HCT116 (cell line): ENCODE results near the gene ITPR2. TPM values are rescaled to one million over a fixed set of nuclear protein-coding genes. Genes with fewer than 3 reads are reported as not detected.

Experiments
- ATAC-seq: fragments of 200-7000 bp; cut with Tn5 transposase; 2 replicates; pipeline ENCODE4 v1.9.1; 2020; ENCODE audit warnings: mild to moderate bottlenecking, moderate library complexity
- BruUV-seq: library from RNA; stranded (reverse); fragments of 400-500 nt; replicated peaks from 2 replicates; lab custom pipeline; 2021; lab: Mats Ljungman, UMichigan
- CTCF ChIA-PET: fragments of 300-600 bp; sonication (Branson Sonifier 250); formaldehyde crosslinking; loops from one replicate; lab custom pipeline; 2021; ENCODE audit warnings: antibody characterized with exemption; lab: Charles Lee
- POLR2A ChIA-PET: fragments of 300-600, 350-600 bp; sonication (Branson Sonifier 250); formaldehyde crosslinking; loops from one replicate; lab custom pipeline; 2021; ENCODE audit warnings: antibody characterized with exemption; lab: Charles Lee
- RAD21 ChIA-PET, 2 experiments: fragments of 300-600 bp; sonication (Branson Sonifier 250); formaldehyde crosslinking; loops; one replicate each; lab custom pipeline; 2023; ENCODE audit warnings: low total read pairs in 2 of 2; ENCODE audit not compliant: uncharacterized antibody in 2 of 2, unreplicated experiment in 2 of 2, low non-redundant PET in 1 of 2; lab: Charles Lee
- DNase-seq: peaks from one replicate; pipeline ENCODE4 v3.0.0-alpha.2; 2010; ENCODE audit warnings: low read depth, low spot score
- H2AFZ ChIP-seq: fragments of 200-600 bp; shearing (Covaris generic), sonication (generic); 2 replicates; pipeline ENCODE4 v1.6.1; 2017; ENCODE audit warnings: low read depth, mixed run types, mixed read lengths, antibody characterized with exemption, low read length; ENCODE audit not compliant: poor library complexity, severe bottlenecking
- H3K27ac ChIP-seq: 2 replicates; pipeline ENCODE4 v1.5.1; 2012; ENCODE audit warnings: low read depth, low read length
- H3K27me3 ChIP-seq: fragments of 200-600 bp; sonication (generic); 2 replicates; pipeline ENCODE4 v1.6.1; 2016; ENCODE audit warnings: mixed run types, low read length, mixed read lengths; ENCODE audit not compliant: insufficient read depth
- H3K36me3 ChIP-seq, 2 experiments: fragments of 200-500 bp in 1 of 2; fragments of 200-600 bp in 1 of 2; sonication (Bioruptor generic) in 1 of 2; sonication (generic) in 1 of 2; 2 replicates each; pipeline versions ENCODE4 v1.5.1 to v1.6.1; 2014 to 2016; ENCODE audit warnings: low read length in 2 of 2, inconsistent platforms in 1 of 2, mixed read lengths in 1 of 2, mixed run types in 1 of 2; ENCODE audit not compliant: insufficient read depth in 2 of 2, control insufficient read depth in 1 of 2
- H3K4me1 ChIP-seq, 2 experiments: fragments of 200-600 bp in 1 of 2; sonication (generic) in 1 of 2; 2 replicates each; pipeline versions ENCODE4 v1.5.1 to v1.6.1; 2012 to 2017; ENCODE audit warnings: low read length in 2 of 2, inconsistent platforms in 1 of 2, mild to moderate bottlenecking in 1 of 2, mixed read lengths in 1 of 2, mixed run types in 1 of 2, moderate library complexity in 1 of 2; ENCODE audit not compliant: insufficient read depth in 2 of 2, control insufficient read depth in 1 of 2
- H3K4me2 ChIP-seq: fragments of 200-600 bp; sonication (generic); 2 replicates; pipeline ENCODE4 v1.6.1; 2017; ENCODE audit warnings: mixed run types, low read length, mixed read lengths
- H3K4me3 ChIP-seq, 2 experiments: fragments of 200-600 bp in 1 of 2; sonication (generic) in 1 of 2; replicated peaks in 1 of 2; 2 replicates each; pipeline ENCODE4 v1.5.1; 2011 to 2016; ENCODE audit warnings: low read length in 2 of 2, control low read depth in 1 of 2, low read depth in 1 of 2, mild to moderate bottlenecking in 1 of 2, mixed read lengths in 1 of 2, mixed run types in 1 of 2
- H3K79me2 ChIP-seq: fragments of 200-600 bp; sonication (generic); 2 replicates; pipeline ENCODE4 v1.6.1; 2017; ENCODE audit warnings: mild to moderate bottlenecking, mixed run types, low read length, moderate library complexity, mixed read lengths; ENCODE audit not compliant: insufficient read depth
- H3K9ac ChIP-seq: fragments of 200-600 bp; sonication (generic); 2 replicates; pipeline ENCODE4 v1.6.1; 2016; ENCODE audit warnings: low read length, mixed read lengths
- H3K9me2 ChIP-seq: fragments of 200-600 bp; sonication (generic), shearing (Covaris generic); 2 replicates; pipeline ENCODE4 v1.6.1; 2017; ENCODE audit warnings: mixed run types, mild to moderate bottlenecking, moderate library complexity; ENCODE audit not compliant: insufficient read depth
- H3K9me3 ChIP-seq, 2 experiments: fragments of 200-500 bp in 1 of 2; fragments of 200-600 bp in 1 of 2; sonication (Bioruptor generic) in 1 of 2; sonication (generic) in 1 of 2; 2 replicates each; pipeline ENCODE4 v1.6.1; 2014 to 2017; ENCODE audit warnings: low read length in 2 of 2, mixed read lengths in 2 of 2, inconsistent platforms in 1 of 2, low read depth in 1 of 2, mild to moderate bottlenecking in 1 of 2, mixed run types in 1 of 2, moderate library complexity in 1 of 2; ENCODE audit not compliant: control insufficient read depth in 1 of 2, insufficient read depth in 1 of 2
- H4K20me1 ChIP-seq: fragments of 200-600 bp; sonication (generic), shearing (Covaris generic); 2 replicates; pipeline ENCODE4 v1.6.1; 2017; ENCODE audit warnings: mixed run types, mild to moderate bottlenecking, moderate library complexity; ENCODE audit not compliant: insufficient read depth
- CEBPB ChIP-seq: IDR thresholded peaks from 2 replicates; pipeline ENCODE4 v1.6.1; 2012; ENCODE audit warnings: low read depth
- CTCF ChIP-seq, 3 experiments: fragments of 200-600 bp in 1 of 3; sonication (generic) in 1 of 3; IDR thresholded peaks in 2 of 3; conservative IDR thresholded peaks in 1 of 3; 2 replicates each; pipeline ENCODE4 v1.5.1; 2012 to 2017; ENCODE audit warnings: low read depth in 2 of 3, low read length in 2 of 3, antibody characterized with exemption in 1 of 3, borderline replicate concordance in 1 of 3, control low read depth in 1 of 3, mild to moderate bottlenecking in 1 of 3, mixed read lengths in 1 of 3, mixed run types in 1 of 3, moderate library complexity in 1 of 3; ENCODE audit not compliant: insufficient read depth in 1 of 3
- EZH2 ChIP-seq: fragments of 200-600 bp; sonication (generic); IDR thresholded peaks from 2 replicates; pipeline ENCODE4 v1.6.1; 2017; ENCODE audit warnings: antibody characterized with exemption, mixed run types
- FOSL1 ChIP-seq: IDR thresholded peaks from 2 replicates; pipeline ENCODE4 v1.6.1; 2012; ENCODE audit warnings: low read depth
- JUND ChIP-seq: IDR thresholded peaks from 2 replicates; pipeline ENCODE4 v1.6.1; 2012
- POLR2A ChIP-seq: IDR thresholded peaks from 2 replicates; pipeline ENCODE4 v1.7.0; 2011; ENCODE audit warnings: borderline replicate concordance; ENCODE audit not compliant: insufficient read depth, insufficient read length; ENCODE audit errors: extremely low read depth
- RAD21 ChIP-seq: IDR thresholded peaks from 2 replicates; pipeline ENCODE4 v1.6.1; 2012; ENCODE audit warnings: low read depth, mild to moderate bottlenecking
- SIN3A ChIP-seq: IDR thresholded peaks from 2 replicates; pipeline ENCODE4 v1.6.1; 2012; ENCODE audit warnings: low read depth
- TCF7L2 ChIP-seq: IDR thresholded peaks from 2 replicates; pipeline ENCODE4 v1.7.0; 2011; ENCODE audit warnings: borderline replicate concordance, inconsistent platforms; ENCODE audit not compliant: insufficient read depth, insufficient read length; ENCODE audit errors: extremely low read depth
- YY1 ChIP-seq: IDR thresholded peaks from 2 replicates; pipeline ENCODE4 v1.6.1; 2011; ENCODE audit warnings: low read length, low read depth, moderate library complexity, mild to moderate bottlenecking; ENCODE audit not compliant: insufficient replicate concordance; ENCODE audit errors: extremely low read depth
- ZBTB33 ChIP-seq: IDR thresholded peaks from 2 replicates; pipeline ENCODE4 v1.6.1; 2011; ENCODE audit warnings: mild to moderate bottlenecking, low read length, moderate library complexity; ENCODE audit not compliant: insufficient replicate concordance; ENCODE audit errors: extremely low read depth
- ZFX ChIP-seq: fragments of 450-650 bp; IDR thresholded peaks from 2 replicates; pipeline ENCODE4 v1.6.1; 2017
- ZNF274 ChIP-seq: fragments of 200-500 bp; sonication (Bioruptor generic); IDR thresholded peaks from 2 replicates; pipeline ENCODE4 v1.6.1; 2014; ENCODE audit warnings: mild to moderate bottlenecking, low read depth, low read length, inconsistent platforms
- intact Hi-C: fragments of 100-400 bp; cut with micrococcal nuclease; formaldehyde crosslinking; loops from 2 replicates; pipeline ENCODE4 v1.10.0; 2022
- total RNA-seq: library from RNA; stranded (reverse); gene quantifications from one replicate; pipeline ENCODE4 v1.2.1, GENCODE V29; 2021; ENCODE audit not compliant: unreplicated experiment
- TF ChIP-seq, protein P1 (sequence below): IDR thresholded peaks from 2 replicates; pipeline ENCODE4 v1.6.1; 2012
- TF ChIP-seq, protein P2 (sequence below): IDR thresholded peaks from 2 replicates; pipeline ENCODE4 v1.6.1; 2012

The ITPR2 gene
- total RNA-seq, 1 experiment from 2014 or later: 6.5 TPM

DNA sequence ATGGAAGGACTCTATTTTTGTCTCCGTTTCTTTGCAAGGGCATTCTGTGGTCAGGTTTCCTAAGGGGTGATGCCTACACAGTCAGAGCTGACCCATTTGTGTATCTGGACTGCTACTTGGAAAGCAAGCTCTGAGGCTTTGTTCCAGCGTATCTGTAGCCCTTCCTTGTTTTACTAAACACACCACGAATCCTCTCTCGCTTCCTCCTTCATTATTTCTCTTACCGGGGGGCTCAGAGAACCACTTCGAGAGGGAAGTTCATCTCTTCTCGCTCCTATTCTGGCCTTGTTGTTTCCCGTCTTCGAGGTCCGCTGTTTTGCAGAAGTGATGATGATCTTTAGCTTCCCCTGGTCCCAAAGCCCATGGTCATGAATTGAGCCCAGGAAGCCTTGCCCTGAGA lies 472.9 kb downstream of the ITPR2 start (continued):
- no peak for TF ChIP-seq CEBPB
- TF ChIP-seq ZNF274: no peak
- no peak for TF ChIP-seq RAD21
- TF ChIP-seq, all 23 proteins: peak for 0

DNA sequence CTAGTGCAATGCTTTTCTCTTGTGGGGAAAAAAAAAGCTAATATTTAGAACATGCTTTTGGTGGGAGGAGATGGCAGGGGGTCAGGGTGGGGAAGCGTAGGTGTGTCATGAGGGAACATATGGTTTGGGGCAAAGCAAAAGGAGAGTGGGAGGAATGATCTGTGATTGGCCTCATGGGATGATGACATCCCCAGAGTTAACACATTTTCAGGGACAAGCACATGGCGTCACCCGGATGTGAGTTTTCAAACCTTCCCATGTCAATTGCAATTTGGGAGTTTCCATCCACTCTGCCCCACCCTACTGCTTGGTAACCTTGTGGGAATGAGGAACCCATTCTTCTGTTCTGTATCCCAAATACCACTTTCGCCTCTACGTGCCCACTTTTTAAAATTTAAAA lies 473.4 kb downstream of the ITPR2 start:
- H3K9ac ChIP-seq: no peak overlapping the region
- ChIA-PET CTCF (no interaction called here), POLR2A (no interaction called here), RAD21 (no interaction called here)
- no peaks in the 10 kb centered on the region for H3K36me3 ChIP-seq
- no peaks in the 10 kb centered on the region for H3K9me3 ChIP-seq
- H3K27me3 ChIP-seq: no peaks in the 10 kb centered on the region
- H3K4me1 ChIP-seq: no peaks in the 10 kb centered on the region
- no peak for DNase-seq
- intact Hi-C loops: no loop called here
- no peaks in the 10 kb centered on the region for H3K9me2 ChIP-seq
- no peak for ATAC-seq
- no peak for TF ChIP-seq ZFX
- TF ChIP-seq ZBTB33: no peak
- no peak for TF ChIP-seq SIN3A
- TF ChIP-seq JUND: no peak
- no peak for TF ChIP-seq YY1
- no peak for TF ChIP-seq FOSL1
- no peak for TF ChIP-seq TCF7L2
- TF ChIP-seq, protein P1, sequence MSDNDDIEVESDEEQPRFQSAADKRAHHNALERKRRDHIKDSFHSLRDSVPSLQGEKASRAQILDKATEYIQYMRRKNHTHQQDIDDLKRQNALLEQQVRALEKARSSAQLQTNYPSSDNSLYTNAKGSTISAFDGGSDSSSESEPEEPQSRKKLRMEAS: no peak
- no peak for TF ChIP-seq EZH2
- TF ChIP-seq, protein P2, sequence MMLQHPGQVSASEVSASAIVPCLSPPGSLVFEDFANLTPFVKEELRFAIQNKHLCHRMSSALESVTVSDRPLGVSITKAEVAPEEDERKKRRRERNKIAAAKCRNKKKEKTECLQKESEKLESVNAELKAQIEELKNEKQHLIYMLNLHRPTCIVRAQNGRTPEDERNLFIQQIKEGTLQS: no peak
- no peak for TF ChIP-seq ZNF274
- TF ChIP-seq CTCF (IDR thresholded peaks at IDR 0.05 in 2 of 3, conservative IDR thresholded peaks at IDR 0.05 in 1 of 3; ENCODE audit: borderline replicate concordance in 1 of 3, insufficient read depth in 1 of 3, low read depth in 2 of 3, low read length in 2 of 3): no peak
- TF ChIP-seq POLR2A: no peak
- no peaks in the 10 kb centered on the region for H4K20me1 ChIP-seq
- BruUV-seq: no TSS peak
- no peak overlapping the region for H3K4me2 ChIP-seq
- no peak overlapping the region for H3K27ac ChIP-seq
- H2AFZ ChIP-seq: no peak overlapping the region
- no peak overlapping the region for H3K4me3 ChIP-seq
- no peaks in the 10 kb centered on the region for H3K79me2 ChIP-seq
